ENCODE data around the gene RASAL2.

The RASAL2 gene

DNA sequence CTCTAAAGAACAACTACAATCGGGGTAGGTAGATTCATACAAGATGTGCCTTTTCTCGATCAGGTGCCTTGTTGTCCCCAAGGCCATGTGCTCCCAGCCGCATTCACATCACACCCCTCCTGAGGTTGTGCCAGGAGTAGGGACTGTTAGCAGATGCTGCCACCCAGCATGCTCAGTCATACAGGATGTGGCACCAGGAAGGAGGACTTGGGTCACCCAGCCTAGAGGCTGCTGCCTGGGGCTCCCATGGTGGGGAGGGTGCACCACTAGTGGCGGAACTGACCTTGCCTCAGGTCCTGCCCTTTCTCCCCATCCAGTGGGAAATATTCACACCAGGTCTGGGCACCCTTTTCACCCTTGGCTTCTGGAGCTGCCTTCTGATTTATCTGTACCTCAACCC lies 427.3 kb downstream of the RASAL2 start:
- H3K27me3 ChIP-seq = no peaks in the 10 kb centered on the region
- H3K4me3 ChIP-seq (ENCODE audit: low read depth in 1 of 2, low read length in 1 of 2) = no peak overlapping the region
- TF ChIP-seq, protein P1, sequence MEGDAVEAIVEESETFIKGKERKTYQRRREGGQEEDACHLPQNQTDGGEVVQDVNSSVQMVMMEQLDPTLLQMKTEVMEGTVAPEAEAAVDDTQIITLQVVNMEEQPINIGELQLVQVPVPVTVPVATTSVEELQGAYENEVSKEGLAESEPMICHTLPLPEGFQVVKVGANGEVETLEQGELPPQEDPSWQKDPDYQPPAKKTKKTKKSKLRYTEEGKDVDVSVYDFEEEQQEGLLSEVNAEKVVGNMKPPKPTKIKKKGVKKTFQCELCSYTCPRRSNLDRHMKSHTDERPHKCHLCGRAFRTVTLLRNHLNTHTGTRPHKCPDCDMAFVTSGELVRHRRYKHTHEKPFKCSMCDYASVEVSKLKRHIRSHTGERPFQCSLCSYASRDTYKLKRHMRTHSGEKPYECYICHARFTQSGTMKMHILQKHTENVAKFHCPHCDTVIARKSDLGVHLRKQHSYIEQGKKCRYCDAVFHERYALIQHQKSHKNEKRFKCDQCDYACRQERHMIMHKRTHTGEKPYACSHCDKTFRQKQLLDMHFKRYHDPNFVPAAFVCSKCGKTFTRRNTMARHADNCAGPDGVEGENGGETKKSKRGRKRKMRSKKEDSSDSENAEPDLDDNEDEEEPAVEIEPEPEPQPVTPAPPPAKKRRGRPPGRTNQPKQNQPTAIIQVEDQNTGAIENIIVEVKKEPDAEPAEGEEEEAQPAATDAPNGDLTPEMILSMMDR (IDR thresholded peaks at IDR 0.05) = no peak
- no peak overlapping the region for H3K27ac ChIP-seq
- H3K4me1 ChIP-seq (ENCODE audit: control insufficient read depth in 1 of 2, insufficient read depth in 1 of 2, low read depth in 1 of 2, low read length in 1 of 2) = no peaks in the 10 kb centered on the region
- H3K36me3 ChIP-seq = no peaks in the 10 kb centered on the region
- no peaks in the 10 kb centered on the region for H3K9me3 ChIP-seq

DNA sequence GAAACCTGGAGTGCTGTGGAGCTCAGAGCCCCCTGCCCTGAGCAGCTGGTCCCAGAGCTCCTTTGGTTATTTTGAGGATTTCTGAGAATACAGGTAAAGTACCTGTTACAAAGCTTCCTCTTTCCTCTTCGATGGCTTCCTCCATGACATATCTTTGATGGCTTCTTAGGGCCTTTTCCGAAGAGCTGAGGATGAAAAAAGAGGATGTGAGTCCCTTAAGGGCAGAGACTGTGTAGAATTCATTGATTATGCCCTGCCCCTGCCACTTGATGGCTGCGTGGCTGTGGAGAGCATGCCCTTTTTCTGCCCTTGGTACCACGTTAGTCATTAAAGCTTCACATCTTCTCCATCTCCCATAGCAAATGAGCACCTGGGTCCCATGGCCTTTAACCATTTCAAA lies 433.2 kb downstream of the RASAL2 start:
- no peaks in the 10 kb centered on the region for H3K9me3 ChIP-seq
- H3K36me3 ChIP-seq = no peaks in the 10 kb centered on the region
- H3K27me3 ChIP-seq = no peaks in the 10 kb centered on the region
- no peak overlapping the region for H3K4me3 ChIP-seq (ENCODE audit: low read depth in 1 of 2, low read length in 1 of 2)
- TF ChIP-seq, protein P1 (IDR thresholded peaks at IDR 0.05) = no peak
- H3K27ac ChIP-seq = no peak overlapping the region
- H3K4me1 ChIP-seq (ENCODE audit: control insufficient read depth in 1 of 2, insufficient read depth in 1 of 2, low read depth in 1 of 2, low read length in 1 of 2) = peaks cover 0 to 3% of the 10 kb centered on the region in 2 experiments

DNA sequence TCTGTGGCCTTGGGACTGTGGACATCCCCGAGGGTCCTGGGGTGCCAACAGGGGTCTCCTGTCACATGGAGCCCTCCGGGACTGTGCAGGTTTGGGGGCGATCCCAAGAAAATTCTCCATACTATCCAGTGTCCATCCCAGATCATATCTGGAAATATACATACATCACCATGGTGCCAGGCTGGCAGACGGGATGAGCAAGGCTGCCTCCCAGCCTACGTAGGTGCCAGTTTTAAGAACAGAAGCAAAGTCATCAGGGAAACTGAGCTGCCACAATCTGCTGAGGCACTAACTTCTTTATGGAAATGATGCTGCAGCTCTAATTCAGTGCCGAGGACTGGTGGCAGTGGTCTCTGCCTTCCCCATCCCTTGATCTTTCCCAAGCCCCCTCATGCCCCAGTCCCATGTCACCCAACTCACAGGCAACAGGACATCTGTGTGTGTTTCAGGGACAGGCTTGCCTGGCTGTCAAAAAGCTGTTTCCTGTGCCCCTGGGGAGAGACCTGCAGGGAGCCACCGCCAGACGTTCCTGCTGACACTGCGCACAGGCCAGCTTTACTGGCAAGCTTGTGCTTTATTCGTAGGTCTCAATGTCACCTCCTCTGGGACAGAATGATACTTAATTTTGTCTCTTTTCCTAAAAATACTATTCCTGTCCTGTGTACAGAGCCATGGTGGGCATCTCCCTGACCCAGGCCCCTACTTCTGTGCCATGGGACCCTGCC lies 434.5 kb downstream of the RASAL2 start:
- no peak overlapping the region for H3K4me3 ChIP-seq (ENCODE audit: low read depth in 1 of 2, low read length in 1 of 2)
- H3K27ac ChIP-seq = no peak overlapping the region
- H3K27me3 ChIP-seq = no peaks in the 10 kb centered on the region
- TF ChIP-seq, protein P1 (IDR thresholded peaks at IDR 0.05) = no peak
- H3K36me3 ChIP-seq = no peaks in the 10 kb centered on the region
- no peaks in the 10 kb centered on the region for H3K9me3 ChIP-seq
- peaks cover 0 to 7% of the 10 kb centered on the region in 2 experiments for H3K4me1 ChIP-seq (ENCODE audit: control insufficient read depth in 1 of 2, insufficient read depth in 1 of 2, low read depth in 1 of 2, low read length in 1 of 2)

DNA sequence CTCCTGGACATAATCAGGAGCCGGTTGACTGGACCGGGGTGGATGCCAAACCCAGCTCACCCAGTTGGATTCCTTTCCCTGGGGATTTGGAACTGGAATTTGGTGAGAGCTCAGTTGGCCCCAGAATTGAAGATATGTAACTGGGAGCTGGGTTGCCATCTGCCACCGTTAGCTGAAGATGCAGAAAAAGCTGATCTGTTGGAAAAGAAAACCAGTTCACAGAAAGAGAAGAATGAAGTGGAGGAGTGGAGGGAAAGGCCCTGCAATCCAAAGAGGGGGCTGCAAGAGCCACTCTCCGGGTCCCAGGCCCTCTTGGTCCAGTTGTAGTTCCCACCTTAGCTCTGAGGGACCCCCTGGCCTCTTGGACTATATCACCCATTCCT lies 435.0 kb downstream of the RASAL2 start:
- Histone ChIP-seq H3K9me3 (no peaks in the 10 kb centered on the region), H3K36me3 (no peaks in the 10 kb centered on the region), H3K4me1 (ENCODE audit: control insufficient read depth in 1 of 2, insufficient read depth in 1 of 2, low read depth in 1 of 2, low read length in 1 of 2) (peaks cover 0 to 7% of the 10 kb centered on the region in 2 experiments), H3K27ac (no peak overlapping the region), H3K4me3 (ENCODE audit: low read depth in 1 of 2, low read length in 1 of 2) (no peak overlapping the region), H3K27me3 (no peaks in the 10 kb centered on the region)
- TF ChIP-seq, protein P1 (IDR thresholded peaks at IDR 0.05) = no peak

DNA sequence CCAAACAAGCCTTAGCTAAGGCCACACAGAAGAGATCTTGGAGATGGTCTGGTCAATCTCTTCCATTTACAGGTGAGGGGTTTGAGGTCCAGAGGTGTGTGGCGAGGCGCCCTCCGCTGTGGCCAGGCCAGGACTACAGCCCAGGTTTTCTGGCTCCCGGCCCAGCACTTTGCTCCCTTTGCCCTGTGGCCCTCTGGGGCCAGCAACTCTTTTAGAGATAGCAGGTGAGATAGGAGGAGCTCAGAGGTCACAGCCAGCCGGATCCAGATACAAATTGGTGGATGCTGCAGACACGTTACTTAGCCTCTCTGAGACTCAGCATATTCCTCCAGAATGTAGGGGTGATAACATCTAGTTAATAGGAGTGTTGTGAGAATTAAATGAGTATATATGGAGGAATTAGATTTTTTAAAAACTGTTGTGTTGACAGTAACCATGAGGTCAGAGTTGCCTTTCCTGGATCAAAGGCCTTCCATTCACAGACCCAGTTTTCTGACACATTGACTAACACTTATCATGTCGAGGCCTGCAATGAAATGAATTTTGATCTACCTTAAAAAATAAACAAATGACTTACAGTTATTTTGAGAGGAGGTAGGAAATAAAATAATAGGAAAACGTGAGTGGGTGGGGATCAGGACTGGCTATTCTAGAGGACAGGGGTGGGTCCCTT lies 435.6 kb downstream of the RASAL2 start:
- Histone ChIP-seq H3K4me3 (ENCODE audit: low read depth in 1 of 2, low read length in 1 of 2) (no peak overlapping the region), H3K36me3 (no peaks in the 10 kb centered on the region), H3K27me3 (no peaks in the 10 kb centered on the region), H3K9me3 (no peaks in the 10 kb centered on the region), H3K27ac (no peak overlapping the region), H3K4me1 (ENCODE audit: control insufficient read depth in 1 of 2, insufficient read depth in 1 of 2, low read depth in 1 of 2, low read length in 1 of 2) (peaks cover 0 to 7% of the 10 kb centered on the region in 2 experiments)
- TF ChIP-seq, protein P1 (IDR thresholded peaks at IDR 0.05) = no peak

All from neutrophil (primary cell).